ENCODE data around the gene RPAP3.

- TF ChIP-seq CTCF (conservative IDR thresholded peaks at IDR 0.05; ENCODE audit: low read length), result peak; percentile 76
- TF ChIP-seq EZH2phosphoT487 (IDR thresholded peaks at IDR 0.05; ENCODE audit: borderline replicate concordance), result no peak
These were observed 68.7 kb downstream of the RPAP3 start for GRCh38 chr12:47636908-47637780.
